GM19397 (cell line): ENCODE results near the gene PKN1.
"Not testable (repeated sequence)": the region's sequence is repeated elsewhere in the genome, so short reads cannot be mapped to it uniquely, and the experiment has no call there.

Experiments
- ATAC-seq: cut with Tn5 transposase; IDR thresholded peaks from one replicate; pipeline ENCODE4 v1.9.1; 2021; ENCODE audit warnings: mild to moderate bottlenecking, moderate library complexity; ENCODE audit not compliant: unreplicated experiment

PKN1 gene

DNA sequence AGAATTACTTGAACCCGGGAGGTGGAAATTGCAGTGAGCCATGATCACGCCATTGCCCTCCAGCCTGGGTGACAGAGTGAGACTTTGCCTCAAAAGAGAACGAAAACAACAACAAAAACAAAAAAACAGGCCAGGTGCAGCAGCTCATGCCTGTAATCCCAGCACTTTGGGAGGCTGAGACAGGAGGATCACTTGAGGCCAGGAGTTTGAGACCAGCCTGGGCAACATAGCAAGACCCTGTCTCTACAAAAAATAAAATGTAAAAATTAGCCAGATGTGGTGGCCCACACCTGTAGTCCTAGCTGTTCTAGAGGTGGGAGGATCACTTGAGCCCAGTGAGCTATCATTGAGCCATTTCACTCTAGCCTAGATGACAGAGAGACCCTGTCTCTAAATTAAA lies 19.2 kb downstream of the PKN1 start:
- not testable (repeated sequence) for ATAC-seq

DNA sequence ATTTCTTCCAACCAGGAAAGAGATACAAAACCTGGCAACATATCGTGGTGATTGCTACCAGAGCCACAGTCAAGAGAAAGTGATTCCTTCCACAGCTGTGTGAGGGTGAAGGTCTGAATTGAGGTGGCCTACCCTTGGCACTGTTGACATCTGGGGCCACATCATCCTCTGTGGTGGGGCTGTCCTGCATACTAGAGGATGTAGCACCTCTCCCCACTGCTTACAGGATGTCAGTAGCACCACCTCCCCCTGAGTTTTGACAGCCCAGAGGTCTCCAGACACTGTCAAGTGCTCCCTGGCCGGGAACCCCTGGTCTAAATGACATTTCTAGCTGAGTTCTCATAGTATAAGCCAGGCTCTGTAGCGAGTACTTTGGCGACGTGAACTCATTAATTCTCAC lies 26.6 kb downstream of the PKN1 start:
- ATAC-seq = no peak

DNA sequence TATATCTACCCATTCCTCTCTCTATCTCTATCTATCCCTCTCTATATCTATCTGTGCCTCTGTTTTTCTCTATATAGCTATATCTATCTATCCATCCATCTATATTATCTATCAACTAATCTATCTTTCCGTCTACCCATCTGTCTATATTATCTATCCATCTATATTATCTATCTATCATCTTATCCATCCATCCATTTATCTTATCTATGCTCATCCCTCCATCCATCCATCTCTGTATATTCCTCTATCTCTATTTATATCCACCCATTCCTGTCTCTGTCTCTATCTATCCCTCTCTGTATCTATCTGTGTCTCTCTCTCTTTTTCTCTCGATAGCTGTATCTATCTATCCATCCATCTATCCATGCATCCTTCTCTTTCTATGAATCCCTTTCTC lies 27.8 kb downstream of the PKN1 start:
- no peak for ATAC-seq

DNA sequence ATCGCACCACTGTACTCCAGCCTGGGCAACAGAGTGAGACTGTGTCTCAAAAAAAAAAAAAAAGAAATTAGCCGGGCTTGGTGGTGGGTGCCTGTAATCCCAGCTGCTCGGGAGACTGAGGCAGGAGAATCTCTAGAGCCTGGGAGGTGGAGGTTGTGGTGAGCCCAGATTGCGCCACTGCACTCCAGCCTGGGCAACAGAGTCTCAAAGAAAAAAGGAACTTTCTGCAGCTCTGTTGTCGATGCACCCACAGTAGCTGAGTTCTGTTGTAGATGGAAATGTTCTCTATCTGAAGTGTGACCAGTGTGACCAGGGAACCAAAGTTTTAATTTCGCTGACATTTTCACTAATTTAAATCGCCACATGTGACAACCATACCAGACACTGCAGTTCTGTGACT lies 29.3 kb downstream of the PKN1 start:
- not testable (repeated sequence) for ATAC-seq

DNA sequence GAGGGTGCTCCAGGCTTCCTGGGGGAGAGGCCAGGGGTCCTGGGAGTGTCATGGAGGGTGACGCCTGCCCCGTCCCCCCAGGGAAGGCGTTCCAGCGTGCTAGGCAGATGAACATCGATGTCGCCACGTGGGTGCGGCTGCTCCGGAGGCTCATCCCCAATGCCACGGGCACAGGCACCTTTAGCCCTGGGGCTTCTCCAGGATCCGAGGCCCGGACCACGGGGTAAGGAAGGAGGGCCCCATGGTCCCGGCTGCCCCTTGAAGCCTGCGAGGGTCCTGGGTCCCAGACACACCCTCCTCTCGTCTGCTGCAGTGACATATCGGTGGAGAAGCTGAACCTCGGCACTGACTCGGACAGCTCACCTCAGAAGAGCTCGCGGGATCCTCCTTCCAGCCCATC lies 30.6 kb downstream of the PKN1 start:
- no peak for ATAC-seq

DNA sequence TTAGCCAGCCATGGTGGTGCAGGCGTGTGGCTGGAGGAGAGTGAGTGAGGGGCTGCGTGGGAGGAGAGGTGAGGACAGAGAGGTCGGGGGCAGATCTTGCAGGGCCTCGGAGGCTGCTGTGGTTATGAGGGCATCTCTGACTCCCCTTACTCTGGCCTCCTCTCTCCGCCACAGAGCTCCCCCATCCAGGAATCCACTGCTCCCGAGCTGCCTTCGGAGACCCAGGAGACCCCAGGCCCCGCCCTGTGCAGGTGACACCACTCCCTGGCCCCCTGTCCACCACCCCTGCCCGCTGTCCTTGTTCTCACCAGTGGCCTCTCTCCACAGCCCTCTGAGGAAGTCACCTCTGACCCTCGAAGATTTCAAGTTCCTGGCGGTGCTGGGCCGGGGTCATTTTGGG lies 34.3 kb downstream of the PKN1 start:
- no peak for ATAC-seq

DNA sequence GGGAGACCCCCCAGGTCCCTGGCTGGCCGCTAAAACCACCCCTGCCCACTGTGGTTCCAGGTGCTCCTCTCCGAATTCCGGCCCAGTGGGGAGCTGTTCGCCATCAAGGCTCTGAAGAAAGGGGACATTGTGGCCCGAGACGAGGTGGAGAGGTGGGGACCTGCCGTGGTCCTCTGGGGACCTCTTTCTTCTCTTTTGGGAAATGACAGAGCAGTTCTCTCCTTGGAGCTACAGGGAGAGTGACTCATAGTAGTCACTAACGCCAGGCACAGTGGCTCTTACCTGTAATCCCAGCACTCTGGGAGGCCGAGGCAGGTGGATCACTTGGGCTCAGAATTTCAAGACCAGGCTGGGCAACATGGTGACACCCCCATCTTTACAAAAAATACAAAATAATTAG lies 34.7 kb downstream of the PKN1 start:
- no peak for ATAC-seq

DNA sequence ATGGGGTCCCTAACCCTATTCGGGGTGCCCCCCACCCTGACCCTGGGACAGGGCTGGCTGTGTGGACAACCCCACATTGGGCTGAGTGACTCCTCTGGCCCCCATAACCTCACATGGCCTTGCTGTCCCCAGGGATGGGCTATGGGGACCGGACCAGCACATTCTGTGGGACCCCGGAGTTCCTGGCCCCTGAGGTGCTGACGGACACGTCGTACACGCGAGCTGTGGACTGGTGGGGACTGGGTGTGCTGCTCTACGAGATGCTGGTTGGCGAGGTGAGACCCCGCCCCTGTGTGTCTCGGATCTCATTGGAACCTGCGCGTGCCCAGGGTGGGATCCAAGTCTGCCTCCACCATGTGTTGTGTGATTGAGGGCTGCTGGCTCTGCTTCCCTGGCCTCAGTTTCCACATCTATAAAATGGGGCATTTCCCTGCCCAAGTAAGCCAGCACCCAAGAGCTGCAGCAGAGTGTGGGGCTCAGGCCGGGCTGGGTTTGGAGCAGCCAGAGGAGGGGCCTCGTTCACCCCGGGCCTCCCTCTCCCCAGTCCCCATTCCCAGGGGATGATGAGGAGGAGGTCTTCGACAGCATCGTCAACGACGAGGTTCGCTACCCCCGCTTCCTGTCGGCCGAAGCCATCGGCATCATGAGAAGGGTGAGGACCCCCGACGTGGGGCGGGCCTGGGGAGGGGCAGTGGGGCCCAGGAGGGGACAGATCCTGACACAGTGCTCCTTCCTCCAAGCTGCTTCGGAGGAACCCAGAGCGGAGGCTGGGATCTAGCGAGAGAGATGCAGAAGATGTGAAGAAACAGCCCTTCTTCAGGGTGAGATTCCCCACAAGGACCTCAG lies 37.1 kb downstream of the PKN1 start:
- ATAC-seq = no peak

DNA sequence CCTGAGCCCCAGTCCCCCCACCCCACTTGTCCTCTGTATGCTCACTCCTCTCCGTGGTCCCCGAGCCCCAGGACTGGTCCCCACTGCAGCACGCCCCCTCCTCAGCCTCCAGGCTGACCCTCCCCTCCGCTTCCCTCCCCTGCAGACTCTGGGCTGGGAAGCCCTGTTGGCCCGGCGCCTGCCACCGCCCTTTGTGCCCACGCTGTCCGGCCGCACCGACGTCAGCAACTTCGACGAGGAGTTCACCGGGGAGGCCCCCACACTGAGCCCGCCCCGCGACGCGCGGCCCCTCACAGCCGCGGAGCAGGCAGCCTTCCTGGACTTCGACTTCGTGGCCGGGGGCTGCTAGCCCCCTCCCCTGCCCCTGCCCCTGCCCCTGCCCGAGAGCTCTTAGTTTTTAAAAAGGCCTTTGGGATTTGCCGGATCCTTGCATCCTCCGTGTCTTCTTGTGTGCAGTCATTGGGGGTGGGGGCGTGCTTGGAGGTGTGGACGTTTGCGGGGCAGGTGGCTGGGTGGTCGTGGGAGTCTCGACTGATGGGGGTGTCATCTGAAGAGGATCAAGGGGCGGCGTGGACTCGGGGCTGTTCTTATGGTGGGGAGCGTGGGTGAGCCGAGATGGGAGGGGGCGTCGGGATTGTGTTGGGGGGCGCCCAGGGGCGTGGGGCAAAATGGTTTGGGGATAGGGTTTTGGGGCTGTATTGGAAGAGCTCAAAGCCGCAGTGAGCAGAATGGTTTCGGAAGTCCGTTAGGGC lies 38.5 kb downstream of the PKN1 start:
- ATAC-seq = no peak

DNA sequence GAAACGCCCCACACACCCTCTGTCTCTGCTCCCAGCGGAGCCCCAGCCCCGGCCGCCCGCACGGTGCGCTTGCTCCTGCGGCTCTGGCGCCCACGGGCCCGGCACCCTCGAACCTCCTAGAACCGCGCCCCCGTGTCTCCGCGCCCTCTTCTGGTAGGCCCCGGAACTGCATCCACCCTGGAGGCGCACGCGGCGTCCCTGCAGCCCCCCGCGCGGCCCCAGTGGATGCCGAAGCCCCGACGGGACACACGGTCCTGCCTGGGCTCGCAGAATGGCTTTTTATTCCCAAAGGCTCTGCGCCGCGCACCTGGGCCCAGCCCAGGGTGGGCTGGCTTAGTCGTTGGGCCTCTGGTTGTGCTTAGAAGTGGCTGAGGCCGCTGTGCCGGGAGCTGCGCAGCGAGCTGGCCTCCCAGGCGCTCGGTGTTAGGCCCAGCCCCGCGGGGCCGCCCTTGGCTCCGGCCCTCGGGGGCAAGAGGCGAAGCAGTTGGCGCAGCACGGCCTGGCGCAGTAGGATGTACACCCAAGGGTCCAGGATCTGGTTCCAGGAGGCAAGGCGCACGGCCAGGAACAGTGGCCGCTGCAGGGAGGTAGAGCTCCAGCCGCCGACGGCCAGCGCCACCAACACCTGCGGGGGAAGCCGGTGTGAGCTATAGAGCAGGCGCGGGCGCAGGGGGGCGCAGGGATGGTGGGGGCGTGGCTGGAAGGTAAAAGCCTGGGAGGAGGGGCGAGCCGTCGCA lies 39.3 kb downstream of the PKN1 start:
- ATAC-seq = no peak

DNA sequence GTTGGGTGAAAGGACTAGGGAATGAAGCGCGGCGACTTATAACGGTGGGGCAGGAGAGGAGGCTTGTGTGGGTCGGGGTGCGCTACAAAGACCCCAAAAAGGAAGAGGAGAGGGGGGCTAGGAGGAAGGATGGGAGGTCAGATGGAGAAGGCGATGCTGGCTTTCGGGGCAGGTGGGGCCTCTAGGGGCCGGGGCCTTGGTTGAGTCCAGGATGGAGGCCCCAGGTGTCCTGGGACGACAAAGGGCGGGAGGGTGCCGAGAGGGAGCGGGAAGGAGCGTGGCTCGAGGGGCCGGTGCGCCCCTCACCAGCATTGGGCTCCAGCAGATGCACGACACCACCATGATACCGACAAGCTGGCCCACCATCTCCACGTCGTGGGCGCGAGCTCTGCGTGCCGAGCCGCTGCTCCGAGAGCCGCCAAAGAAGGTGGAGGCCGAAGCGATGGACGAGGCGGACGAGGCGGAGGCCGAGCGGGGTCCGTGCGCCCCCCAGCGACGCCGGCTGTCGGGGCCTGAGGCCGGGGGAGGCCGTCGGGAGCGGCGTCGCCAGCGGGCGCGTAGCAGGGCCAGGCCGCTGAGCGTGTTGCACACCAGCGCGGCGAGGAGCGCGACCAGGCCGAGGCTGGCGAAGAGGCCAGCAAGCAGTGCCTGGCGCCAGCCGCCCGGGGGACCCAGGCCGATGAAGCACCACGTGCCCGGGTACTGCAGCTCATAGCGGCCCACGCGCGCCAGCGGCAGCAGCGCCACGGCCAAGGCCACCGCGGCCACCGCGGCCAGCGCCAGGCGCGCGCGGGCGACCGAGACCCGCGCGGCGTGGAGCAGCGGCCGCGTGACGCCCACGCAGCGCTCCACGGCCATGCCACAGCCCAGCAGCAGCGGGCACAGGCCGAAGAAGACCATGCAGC lies 40.2 kb downstream of the PKN1 start:
- ATAC-seq = no peak

DNA sequence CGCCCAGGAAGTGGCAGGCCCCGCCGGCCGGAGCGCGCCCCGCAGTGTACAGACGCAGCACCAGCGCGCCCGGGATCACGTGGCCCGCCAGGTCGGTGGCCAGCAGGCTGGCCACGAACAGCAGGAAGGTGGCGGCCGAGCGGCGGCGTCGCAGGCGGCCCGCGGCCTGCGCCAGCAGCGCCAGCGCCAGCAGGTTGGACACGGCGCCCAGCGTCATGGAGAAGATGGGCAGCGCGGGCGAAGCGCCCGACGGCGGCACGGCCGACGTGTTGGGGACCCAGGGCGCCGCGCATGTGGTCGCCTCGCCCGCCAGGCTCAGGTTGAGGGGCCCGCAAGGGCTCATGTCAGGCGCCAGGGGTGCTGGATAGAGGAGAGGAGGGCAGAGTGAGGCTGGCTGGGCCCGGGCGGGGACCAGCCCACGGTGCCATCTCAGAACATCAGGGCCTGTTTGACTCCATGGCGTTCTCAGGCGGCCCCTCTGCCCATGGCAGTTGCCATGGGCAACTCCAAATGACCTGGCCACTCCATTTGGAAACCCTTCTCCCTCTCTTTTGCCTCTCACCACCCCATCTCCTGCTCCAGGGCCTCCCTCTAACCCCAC lies 41.0 kb downstream of the PKN1 start:
- no peak for ATAC-seq

DNA sequence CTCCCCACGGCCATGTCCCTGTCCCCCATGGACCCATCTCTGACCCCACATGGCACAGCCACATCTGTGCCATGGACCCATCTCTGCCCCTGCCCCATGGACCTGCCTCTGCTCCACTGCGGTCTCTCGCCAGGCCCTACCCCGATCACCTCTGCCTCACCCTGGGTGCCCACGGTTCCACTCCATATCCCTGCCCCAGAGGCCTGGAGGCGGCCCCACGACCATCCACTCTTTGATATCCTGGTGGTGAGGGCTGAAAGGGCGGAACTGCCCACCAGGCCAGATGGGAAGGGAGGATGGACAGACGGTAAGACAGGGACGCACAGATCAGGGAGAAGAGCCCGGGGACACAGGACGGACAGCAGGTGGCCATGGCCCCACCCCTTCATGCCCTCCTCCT lies 41.7 kb downstream of the PKN1 start:
- no peak for ATAC-seq

DNA sequence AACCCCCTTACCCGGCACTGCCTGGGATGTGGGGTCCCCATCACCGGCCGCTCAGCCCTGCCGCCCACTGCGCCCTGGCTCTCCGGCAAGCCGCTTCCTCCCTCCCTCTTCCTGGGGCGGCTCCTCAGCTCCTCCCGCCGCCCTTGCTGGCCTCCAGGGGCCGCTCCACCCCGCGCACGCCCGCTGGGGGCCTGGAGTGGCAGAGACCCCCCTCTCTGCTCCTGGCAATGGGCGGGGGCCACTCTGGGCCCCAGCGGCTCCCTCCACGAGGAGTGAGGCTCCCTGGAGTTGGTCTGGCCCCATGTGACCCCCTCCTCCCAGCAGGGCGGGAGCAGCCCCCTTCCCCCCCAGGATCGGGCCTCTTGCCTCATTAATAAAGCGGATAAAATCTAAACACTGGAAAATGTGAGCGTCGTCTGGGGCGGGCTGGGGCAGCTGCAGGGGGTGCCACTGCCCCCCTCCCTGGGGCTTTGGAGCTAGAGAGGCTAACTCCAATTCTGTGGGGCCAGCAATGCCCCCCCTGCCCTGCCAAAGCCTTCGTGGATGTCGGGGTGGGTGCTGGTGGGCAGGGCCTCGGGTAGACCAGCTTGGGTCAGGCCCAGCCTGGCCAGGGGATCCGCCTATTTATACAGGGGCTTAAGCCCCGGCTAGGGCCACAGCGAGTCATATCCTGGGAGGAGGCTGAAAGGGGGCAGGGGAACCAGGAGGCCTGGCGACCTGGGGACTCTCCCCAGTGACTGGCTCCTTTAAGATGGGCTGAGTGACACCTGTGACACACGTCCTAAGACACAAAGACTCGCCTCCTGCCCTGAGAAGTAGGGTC lies 42.4 kb downstream of the PKN1 start, which contains the start of gene PTGER1:
Gene PTGER1 (minus strand): TSS at position 104 of the 823 bp plus-strand sequence. CDS start 1,034 bp downstream, outside the sequence.
- no peak for ATAC-seq

DNA sequence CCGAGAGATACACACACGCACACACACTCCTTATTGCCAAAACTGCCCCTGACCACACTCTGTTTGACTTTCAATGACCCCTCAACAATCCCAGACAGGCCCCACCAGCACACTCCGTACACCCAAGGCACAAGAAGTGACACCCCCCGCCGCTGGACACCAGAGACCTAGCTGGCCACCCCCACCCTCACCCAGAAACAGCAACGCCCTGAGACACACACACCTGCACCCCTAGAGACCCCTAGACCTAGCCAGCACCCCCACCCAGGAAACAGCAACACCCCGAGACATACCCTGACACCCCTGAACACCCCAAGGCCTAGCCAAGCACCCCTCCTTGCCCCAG lies 43.2 kb downstream of the PKN1 start:
- ATAC-seq = no peak

DNA sequence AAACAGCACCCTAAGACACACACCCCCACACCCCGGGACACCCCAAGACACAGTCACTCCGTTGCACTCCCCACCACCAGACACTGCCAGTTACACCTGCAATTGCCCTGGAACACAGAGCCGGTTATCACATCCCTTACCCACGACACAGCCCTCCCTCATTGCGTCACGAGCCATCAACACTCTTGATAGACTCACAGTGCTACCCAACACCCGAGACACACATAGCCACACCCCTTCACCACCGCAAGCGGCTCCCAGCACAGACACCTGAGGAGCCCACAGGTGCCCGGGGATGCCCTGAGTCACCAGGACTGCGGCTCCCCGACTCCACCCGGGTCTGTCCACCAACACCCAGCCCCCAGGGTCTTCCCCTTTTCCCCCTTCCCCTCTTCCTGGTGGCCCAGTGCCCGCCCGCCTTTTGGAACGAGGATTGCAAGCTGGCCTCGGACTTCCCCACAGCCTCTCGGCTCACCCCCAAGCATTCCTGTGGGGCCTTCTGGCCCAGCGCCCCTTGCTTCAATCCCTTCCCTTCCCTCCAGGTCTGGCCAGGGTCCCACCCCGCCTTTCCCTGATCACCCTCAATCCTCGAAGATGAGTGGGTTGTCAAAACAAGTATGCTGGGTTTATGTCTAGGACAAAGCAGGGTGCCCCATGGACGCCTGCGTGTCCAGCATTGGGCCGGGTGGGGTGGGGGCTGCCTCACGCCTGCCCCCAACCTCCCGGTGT lies 43.7 kb downstream of the PKN1 start:
- no peak for ATAC-seq

DNA sequence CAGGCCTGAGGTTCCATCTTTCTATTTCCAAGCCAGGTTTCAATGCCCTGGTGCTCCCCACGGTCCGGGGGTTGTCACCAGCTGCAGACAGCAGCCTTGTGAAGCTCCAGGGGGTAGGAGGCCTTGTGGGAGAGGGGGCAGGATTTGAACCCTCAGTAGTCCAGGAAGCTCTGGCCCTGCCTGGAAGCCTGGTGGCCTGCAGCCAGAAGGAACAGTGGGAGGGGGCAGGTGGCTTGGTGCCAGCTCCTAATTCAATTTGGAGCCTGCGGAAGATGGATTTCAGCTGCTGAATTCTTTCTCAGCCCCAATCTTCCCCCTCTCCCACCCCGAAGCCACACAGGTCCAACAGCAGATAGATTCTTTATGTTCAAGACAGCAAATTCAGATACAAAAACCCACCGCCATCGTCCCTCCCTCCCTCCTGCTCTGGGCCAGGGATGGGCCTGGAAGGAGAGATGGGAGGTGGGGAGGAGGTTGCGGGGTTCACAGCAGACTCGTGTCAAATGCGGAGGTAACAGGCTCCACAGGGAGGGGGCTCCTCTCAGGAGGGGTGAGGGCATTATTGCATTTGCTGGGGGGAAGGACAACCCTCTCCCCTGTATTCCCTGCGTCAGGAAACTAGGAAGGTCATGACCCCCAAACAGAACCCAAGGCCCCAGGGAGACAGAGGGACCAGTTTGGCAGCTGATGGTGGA lies 44.5 kb downstream of the PKN1 start:
- no peak for ATAC-seq

DNA sequence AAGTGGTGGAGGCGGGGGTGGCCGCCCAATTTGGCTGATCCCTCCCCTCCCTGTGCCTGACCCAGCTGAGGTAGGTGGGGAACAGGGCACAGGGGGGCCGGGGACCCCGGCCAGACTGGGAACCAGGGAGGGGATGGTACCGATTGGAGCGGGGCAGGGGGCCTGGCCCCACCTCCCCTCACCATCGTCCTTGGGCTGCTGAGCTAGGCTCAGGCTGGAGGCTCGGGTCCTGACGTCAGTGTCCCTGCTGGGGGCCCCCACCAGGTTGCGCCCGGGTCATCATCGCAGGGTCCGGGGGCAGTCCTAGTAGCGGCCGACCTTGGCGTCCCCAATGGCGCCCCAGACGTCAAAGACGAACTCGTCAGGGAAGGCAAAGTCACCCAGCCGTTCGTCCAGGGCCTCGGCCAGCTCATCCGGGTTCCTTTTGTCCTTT lies 45.0 kb downstream of the PKN1 start:
- no peak for ATAC-seq
